ENCODE results near the gene HK1. TPM values are rescaled to one million over a fixed set of nuclear protein-coding genes. Genes with fewer than 3 reads are reported as not detected.

Gene HK1
- total RNA-seq (2014; rRNA removed; shearing (Covaris generic); ENCODE audit: low replicate concordance): 102 and 117 TPM in 2 replicates

- no peak for DNase-seq (ENCODE audit: low read depth)
- in situ Hi-C loops (cut with HindIII; ENCODE audit: low pct_unique_long_range_greater_than_20kb, low sequenced_read_pairs): no loop called here
Measured at GRCh38 chr10:69278446-69278963, at the start of gene HK1. Gene HK1, plus strand, starts transcription at chr10:69278496.

DNA sequence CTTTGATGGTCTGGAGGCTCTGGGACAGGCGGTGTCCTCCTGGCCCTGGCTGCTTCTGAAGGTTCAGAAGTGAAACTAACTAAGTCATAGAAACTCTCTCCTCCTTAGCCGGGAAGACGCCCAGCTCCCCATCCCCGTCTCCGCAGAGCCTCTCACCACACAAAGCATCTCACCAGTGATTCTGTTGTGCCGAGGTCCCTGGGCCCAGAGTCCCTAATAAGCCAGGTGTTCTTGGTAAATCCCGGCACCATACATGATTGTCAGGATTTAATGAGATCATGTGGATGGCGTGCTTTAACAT, 48.7 kb upstream of the HK1 start:
- in situ Hi-C loops (cut with HindIII; ENCODE audit: low pct_unique_long_range_greater_than_20kb, low sequenced_read_pairs): no loop called here
- DNase-seq (ENCODE audit: low read depth): no peak

GRCh38 chr10:69230128-69230527, 48.2 kb upstream of the HK1 start:
- DNase-seq (ENCODE audit: low read depth): no peak
- in situ Hi-C loops (cut with HindIII; ENCODE audit: low pct_unique_long_range_greater_than_20kb, low sequenced_read_pairs): no loop called here

- peak; percentile 86 for DNase-seq (ENCODE audit: low read depth)
- in situ Hi-C loops (cut with HindIII; ENCODE audit: low pct_unique_long_range_greater_than_20kb, low sequenced_read_pairs): no loop called here
Measured at GRCh38 chr10:69232252-69232651, 46.0 kb upstream of the HK1 start.

- in situ Hi-C loops (cut with HindIII; ENCODE audit: low pct_unique_long_range_greater_than_20kb, low sequenced_read_pairs): no loop called here
- DNase-seq (ENCODE audit: low read depth): no peak
Measured at GRCh38 chr10:69232736-69233480, 45.4 kb upstream of the HK1 start.

- in situ Hi-C loops (cut with HindIII; ENCODE audit: low pct_unique_long_range_greater_than_20kb, low sequenced_read_pairs): no loop called here
- DNase-seq (ENCODE audit: low read depth): no peak
Measured at GRCh38 chr10:69234447-69234846, 43.8 kb upstream of the HK1 start.

DNA sequence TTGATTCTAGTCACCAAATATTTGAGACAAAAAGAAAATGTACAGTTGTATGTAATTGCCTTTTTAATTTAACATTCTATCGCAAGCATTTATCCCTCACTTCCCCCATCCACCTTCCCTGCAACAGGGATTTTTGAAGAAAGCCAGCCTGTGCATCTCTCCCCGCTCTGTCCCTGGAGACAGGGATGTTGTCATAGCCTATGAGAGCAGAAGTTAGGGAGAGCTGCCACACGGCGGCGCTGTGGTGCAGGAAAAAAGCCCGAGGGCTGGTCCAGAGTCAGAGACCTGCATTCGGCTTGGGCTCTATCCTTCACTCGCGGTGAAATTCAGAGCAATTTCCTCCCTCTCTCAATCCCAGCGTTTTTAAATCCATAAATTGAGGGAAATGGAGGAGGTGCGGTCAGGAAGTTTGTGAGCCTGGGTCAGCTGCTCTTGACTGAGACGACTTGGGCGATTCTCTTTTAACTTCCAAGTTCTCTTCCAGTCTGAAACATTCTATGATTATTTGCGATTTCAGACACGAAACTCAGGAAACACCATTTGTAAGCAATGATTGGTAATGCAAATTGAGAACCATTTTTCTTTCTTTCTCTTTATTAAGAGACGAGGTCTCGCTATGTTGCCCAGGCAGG, 40.7 kb upstream of the HK1 start:
- in situ Hi-C loops (cut with HindIII; ENCODE audit: low pct_unique_long_range_greater_than_20kb, low sequenced_read_pairs): no loop called here
- DNase-seq (ENCODE audit: low read depth): peak; percentile 70

- no peak for DNase-seq (ENCODE audit: low read depth)
- in situ Hi-C loops (cut with HindIII; ENCODE audit: low pct_unique_long_range_greater_than_20kb, low sequenced_read_pairs): no loop called here
Measured at GRCh38 chr10:69239136-69239535, 39.2 kb upstream of the HK1 start.

GRCh38 chr10:69239816-69240434, 38.4 kb upstream of the HK1 start:
- in situ Hi-C loops (cut with HindIII; ENCODE audit: low pct_unique_long_range_greater_than_20kb, low sequenced_read_pairs): no loop called here
- DNase-seq (ENCODE audit: low read depth): no peak

GRCh38 chr10:69240455-69240854, 37.8 kb upstream of the HK1 start:
- DNase-seq (ENCODE audit: low read depth): no peak
- in situ Hi-C loops (cut with HindIII; ENCODE audit: low pct_unique_long_range_greater_than_20kb, low sequenced_read_pairs): no loop called here

DNA sequence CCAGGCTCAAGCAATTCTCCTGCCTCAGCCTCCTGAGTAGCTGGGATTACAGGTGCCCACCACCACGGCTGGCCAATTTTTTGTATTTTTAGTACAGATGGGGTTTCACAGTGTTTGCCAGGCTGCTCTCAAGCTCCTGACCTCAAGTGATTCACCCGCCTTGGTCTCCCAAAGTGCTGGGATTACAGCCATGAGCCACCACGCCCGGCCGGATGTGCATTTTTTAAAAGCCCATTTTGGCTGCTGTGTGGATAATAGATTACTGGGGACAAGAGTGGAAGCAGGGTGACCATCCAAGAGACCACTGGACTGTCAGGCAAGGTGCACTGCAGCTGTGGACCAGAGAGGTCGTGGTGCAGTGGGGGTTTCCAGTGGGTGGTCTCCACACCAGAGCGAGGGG, 36.7 kb upstream of the HK1 start:
- in situ Hi-C loops (cut with HindIII; ENCODE audit: low pct_unique_long_range_greater_than_20kb, low sequenced_read_pairs): no loop called here
- DNase-seq (ENCODE audit: low read depth): no peak

GRCh38 chr10:69242040-69242851, 36.0 kb upstream of the HK1 start:
- in situ Hi-C loops (cut with HindIII; ENCODE audit: low pct_unique_long_range_greater_than_20kb, low sequenced_read_pairs): no loop called here
- DNase-seq (ENCODE audit: low read depth): no peak

DNA sequence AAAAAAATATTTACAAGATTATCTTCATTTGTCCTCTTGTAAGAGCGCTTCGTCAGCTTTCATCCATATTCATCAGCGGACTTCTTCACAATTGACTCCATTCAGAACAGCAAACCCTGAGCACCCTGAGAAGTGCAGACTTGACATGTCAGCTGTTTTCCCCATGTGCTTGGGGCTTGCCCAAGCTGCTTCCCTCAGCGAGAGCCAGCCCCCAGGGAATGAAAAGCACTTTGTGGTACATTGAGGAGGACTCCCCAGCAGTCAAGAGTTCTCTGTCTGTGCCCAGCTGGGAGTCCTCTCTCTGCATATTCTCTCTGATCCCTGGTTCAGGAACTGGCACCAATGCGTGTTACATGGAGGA, 35.5 kb upstream of the HK1 start:
- DNase-seq (ENCODE audit: low read depth): no peak
- in situ Hi-C loops (cut with HindIII; ENCODE audit: low pct_unique_long_range_greater_than_20kb, low sequenced_read_pairs): no loop called here

DNA sequence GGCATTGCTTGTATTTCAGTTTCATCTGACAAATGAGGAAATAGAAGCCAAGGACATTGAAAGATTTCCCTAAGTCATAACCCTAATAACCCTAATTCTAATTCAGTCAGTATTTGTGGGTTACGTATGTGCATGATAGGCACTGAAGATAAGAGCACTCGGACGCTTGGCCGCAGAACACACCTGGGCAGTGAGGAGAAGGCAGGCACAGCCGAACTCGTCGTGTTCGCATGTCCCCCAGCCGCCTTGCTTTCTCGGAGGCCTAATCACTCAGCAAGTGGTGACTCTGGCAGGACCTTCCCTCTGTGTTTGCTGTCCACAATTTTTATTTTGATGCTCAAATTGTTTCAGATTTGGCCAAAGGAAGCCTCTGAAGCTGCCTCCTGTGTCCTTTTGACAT, 34.5 kb upstream of the HK1 start:
- in situ Hi-C loops (cut with HindIII; ENCODE audit: low pct_unique_long_range_greater_than_20kb, low sequenced_read_pairs): no loop called here

DNA sequence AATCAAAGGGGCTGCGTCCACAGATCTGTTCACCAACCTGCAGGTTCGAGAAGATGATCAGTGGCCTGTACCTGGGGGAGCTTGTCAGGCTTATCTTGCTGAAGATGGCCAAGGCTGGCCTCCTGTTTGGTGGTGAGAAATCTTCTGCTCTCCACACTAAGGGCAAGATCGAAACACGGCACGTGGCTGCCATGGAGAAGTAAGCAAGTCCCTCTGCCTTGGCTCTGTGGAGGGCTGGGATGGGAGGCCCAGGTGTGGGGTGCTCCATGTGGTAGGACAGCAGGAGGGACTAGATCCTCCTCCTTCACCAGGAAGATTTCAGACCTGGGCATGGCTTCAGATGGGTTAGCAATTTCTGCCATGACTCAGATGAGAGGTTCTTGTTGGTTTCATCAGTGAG, 32.3 kb upstream of the HK1 start:
- DNase-seq (ENCODE audit: low read depth): no peak
- in situ Hi-C loops (cut with HindIII; ENCODE audit: low pct_unique_long_range_greater_than_20kb, low sequenced_read_pairs): no loop called here

More for the DNA sequence above, 34.5 kb upstream of the HK1 start:
- DNase-seq (ENCODE audit: low read depth): no peak

GRCh38 chr10:69246581-69247312, 31.5 kb upstream of the HK1 start:
- in situ Hi-C loops (cut with HindIII; ENCODE audit: low pct_unique_long_range_greater_than_20kb, low sequenced_read_pairs): no loop called here
- no peak for DNase-seq (ENCODE audit: low read depth)

GRCh38 chr10:69247313-69247710, 31.0 kb upstream of the HK1 start:
- in situ Hi-C loops (cut with HindIII; ENCODE audit: low pct_unique_long_range_greater_than_20kb, low sequenced_read_pairs): no loop called here
- no peak for DNase-seq (ENCODE audit: low read depth)

- DNase-seq (ENCODE audit: low read depth): no peak
- in situ Hi-C loops (cut with HindIII; ENCODE audit: low pct_unique_long_range_greater_than_20kb, low sequenced_read_pairs): no loop called here
Measured at GRCh38 chr10:69248117-69248730, 30.1 kb upstream of the HK1 start.

Data from Caki2 (cell line).